ENCODE results near the gene SAP25.

Gene SAP25

GRCh38 chr7:100595188-100595587 is 21.5 kb upstream of the SAP25 start:
- no peak for TF ChIP-seq CTCF (conservative IDR thresholded peaks at IDR 0.05; ENCODE audit: control insufficient read depth, insufficient read depth, low read depth, low read length)
- no peak overlapping the region for H3K4me3 ChIP-seq (ENCODE audit: control insufficient read depth, low read depth, low read length)
- DNase-seq (ENCODE audit: low read depth) = no peak

- no peak for TF ChIP-seq CTCF (conservative IDR thresholded peaks at IDR 0.05; ENCODE audit: control insufficient read depth, insufficient read depth, low read depth, low read length)
- no peak overlapping the region for H3K4me3 ChIP-seq (ENCODE audit: control insufficient read depth, low read depth, low read length)
- DNase-seq (ENCODE audit: low read depth) = no peak
Measured at GRCh38 chr7:100591596-100591995, 17.9 kb upstream of the SAP25 start.

- H3K4me3 ChIP-seq (ENCODE audit: control insufficient read depth, low read depth, low read length) = no peak overlapping the region
- TF ChIP-seq CTCF (conservative IDR thresholded peaks at IDR 0.05; ENCODE audit: control insufficient read depth, insufficient read depth, low read depth, low read length) = no peak
- peak; percentile 19 for DNase-seq (ENCODE audit: low read depth)
Measured at GRCh38 chr7:100590077-100590737, 16.5 kb upstream of the SAP25 start.

- no peak for DNase-seq (ENCODE audit: low read depth)
- H3K4me3 ChIP-seq (ENCODE audit: control insufficient read depth, low read depth, low read length) = no peak overlapping the region
- no peak for TF ChIP-seq CTCF (conservative IDR thresholded peaks at IDR 0.05; ENCODE audit: control insufficient read depth, insufficient read depth, low read depth, low read length)
Measured at GRCh38 chr7:100589341-100589947, 15.7 kb upstream of the SAP25 start.

GRCh38 chr7:100588438-100588837 is 14.7 kb upstream of the SAP25 start:
- DNase-seq (ENCODE audit: low read depth) = peak; percentile 47
- TF ChIP-seq CTCF (conservative IDR thresholded peaks at IDR 0.05; ENCODE audit: control insufficient read depth, insufficient read depth, low read depth, low read length) = peak; percentile 49
- no peak overlapping the region for H3K4me3 ChIP-seq (ENCODE audit: control insufficient read depth, low read depth, low read length)

- TF ChIP-seq CTCF (conservative IDR thresholded peaks at IDR 0.05; ENCODE audit: control insufficient read depth, insufficient read depth, low read depth, low read length) = no peak
- H3K4me3 ChIP-seq (ENCODE audit: control insufficient read depth, low read depth, low read length) = peak within 1 kb of the TSS; percentile 87
- peak; percentile 100 for DNase-seq (ENCODE audit: low read depth)
Measured at GRCh38 chr7:100586266-100587025, 12.7 kb upstream of the SAP25 start, which contains the start of gene FBXO24. Gene FBXO24 (plus strand): TSS chr7:100586328. CDS start chr7:100586626, 298 bp downstream.
